DMS53 treated with DMSO at 0.1 percent for 48 hours (cell line): ENCODE measurements around the gene ZBTB42.

Experiments used
- DNase-seq: peaks from one replicate; lab custom pipeline; 2025; ENCODE audit not compliant: unreplicated experiment; lab: John Stamatoyannopoulos, UW

ZBTB42 gene

GRCh38 chr14:104794631-104794992, 6.3 kb upstream of the ZBTB42 start:
- DNase-seq = no peak

- no peak for DNase-seq
These were observed 5.7 kb upstream of the ZBTB42 start, which contains the start of gene AKT1 for GRCh38 chr14:104794993-104795780. Gene AKT1 (minus strand): TSS chr14:104795748. CDS start chr14:104792643, 3,105 bp downstream.

- DNase-seq = no peak
These were observed 4.9 kb upstream of the ZBTB42 start for GRCh38 chr14:104795781-104796686.

DNA sequence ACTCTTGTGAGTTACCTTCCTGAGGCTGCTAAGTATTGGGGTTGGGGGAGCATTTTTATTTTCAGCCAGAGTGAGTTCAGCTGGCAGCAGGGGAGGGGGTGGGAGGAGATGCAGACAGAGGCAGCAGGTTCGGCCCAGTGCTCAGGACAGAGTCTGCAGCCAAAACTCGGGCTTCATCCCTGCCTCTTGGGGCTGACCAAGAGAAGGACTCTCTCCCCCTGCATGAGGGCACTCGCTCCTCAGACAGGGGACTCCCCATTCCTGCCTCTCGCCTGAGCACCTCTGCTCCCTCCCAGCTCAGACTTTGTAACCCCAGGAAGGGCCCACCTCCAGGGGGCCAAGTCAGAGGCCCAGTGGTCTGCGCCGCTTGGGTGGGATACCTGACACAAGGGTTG, 4.2 kb upstream of the ZBTB42 start:
- DNase-seq = no peak

GRCh38 chr14:104797115-104798044, 3.5 kb upstream of the ZBTB42 start:
- DNase-seq = peak; percentile 56

GRCh38 chr14:104798300-104799243, 2.3 kb upstream of the ZBTB42 start:
- no peak for DNase-seq

DNA sequence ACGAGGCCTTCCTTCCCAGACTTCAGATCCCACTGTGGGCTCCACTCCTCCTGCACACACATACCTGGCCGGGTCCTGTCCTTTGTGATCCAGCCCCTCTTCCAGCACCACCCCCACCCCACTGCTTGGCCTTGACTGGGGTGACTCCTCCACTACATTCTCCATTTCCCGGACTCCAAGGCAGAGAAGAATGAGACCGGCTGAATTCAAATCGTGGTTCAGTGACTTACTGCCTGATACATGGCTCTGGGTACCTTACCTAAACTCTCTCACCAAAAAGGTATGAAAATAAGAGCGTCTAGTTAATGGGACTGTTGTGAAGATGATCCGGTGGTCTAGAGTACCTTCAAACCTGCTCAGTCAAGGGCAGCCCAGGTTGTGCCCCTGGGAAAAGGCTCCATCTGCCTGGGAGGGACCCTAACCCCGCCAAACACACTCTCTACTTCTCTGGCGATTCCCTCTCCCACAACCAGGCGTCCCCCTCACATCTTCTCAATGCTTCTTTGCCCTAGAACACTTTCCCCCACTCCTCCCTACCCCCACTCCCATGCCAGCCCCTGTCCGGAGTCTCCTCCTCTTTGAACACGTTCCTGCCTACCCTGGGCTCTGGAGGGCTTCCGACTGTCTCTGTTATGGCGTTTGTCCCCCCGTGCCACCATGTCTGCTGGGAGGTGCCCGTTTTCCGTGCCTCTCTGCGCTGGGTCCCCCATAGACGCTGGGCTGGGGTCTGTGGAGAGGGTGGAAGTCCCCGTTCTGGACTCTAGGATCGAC, 1.5 kb upstream of the ZBTB42 start:
- DNase-seq = no peak

- peak; percentile 25 for DNase-seq
These were observed 708 bp upstream of the ZBTB42 start for GRCh38 chr14:104800015-104800770.

DNA sequence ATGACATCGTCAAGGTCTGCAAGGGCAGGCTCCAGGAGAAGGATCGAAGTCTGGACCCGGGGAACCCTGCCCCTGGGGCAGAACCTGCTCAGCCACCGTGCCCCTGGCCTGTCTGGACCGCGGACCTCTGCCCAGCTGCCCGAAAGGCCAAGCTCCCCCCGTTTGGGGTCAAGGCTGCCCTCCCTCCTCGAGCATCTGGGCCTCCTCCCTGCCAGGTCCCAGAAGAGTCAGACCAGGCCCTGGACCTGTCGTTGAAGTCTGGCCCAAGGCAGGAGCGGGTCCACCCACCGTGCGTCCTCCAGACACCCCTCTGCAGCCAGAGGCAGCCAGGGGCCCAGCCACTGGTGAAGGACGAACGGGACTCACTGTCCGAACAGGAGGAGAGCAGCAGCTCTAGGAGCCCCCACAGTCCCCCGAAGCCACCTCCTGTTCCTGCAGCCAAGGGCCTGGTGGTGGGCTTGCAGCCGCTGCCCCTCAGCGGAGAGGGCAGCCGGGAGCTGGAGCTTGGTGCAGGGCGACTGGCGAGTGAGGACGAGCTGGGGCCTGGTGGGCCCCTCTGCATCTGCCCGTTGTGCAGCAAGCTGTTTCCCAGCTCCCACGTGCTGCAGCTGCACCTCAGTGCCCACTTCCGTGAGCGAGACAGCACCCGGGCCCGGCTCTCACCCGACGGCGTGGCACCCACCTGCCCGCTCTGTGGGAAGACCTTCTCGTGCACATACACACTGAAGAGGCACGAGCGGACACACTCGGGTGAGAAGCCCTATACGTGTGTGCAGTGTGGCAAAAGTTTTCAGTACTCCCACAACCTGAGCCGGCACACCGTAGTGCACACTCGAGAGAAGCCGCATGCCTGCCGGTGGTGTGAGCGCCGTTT, 856 bp downstream of the ZBTB42 start:
- DNase-seq = no peak

DNA sequence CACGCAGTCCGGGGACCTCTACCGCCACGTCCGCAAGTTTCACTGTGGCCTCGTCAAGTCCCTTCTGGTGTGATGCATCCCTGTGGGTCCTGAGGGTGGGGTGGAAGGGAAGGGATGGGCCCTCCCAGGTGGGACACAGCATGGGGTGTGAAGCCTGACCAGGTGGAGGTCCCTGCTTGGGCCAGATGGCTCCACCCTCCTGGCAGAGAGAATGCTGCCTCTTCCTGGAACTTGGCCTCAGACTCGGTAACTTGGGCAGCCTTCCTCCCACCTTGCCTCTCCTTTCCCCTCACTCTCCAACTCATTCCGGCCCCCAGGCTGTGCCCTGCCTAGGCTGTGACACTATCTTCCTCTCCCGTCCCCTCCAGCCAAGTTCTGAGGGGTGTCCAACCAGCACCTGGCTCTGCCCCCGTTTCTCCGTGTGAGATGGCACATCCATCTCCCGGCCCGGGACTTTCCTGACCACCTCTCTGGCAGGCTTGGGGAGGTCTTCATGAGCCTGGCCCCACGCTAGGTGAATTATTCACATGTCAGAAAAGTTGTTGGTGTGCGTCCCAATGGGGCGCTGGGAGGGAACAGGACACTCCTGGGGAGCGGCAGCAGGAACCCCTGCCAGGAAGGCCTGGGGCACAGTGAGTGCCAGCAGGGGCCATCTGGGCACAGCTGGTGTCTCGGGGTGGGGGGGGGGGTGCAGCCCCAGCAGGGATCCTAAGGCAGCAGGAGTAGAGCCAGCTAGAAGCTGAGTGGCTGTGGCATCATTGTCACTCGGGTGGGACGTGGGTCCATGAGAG, 1.7 kb downstream of the ZBTB42 start:
- DNase-seq = no peak

DNA sequence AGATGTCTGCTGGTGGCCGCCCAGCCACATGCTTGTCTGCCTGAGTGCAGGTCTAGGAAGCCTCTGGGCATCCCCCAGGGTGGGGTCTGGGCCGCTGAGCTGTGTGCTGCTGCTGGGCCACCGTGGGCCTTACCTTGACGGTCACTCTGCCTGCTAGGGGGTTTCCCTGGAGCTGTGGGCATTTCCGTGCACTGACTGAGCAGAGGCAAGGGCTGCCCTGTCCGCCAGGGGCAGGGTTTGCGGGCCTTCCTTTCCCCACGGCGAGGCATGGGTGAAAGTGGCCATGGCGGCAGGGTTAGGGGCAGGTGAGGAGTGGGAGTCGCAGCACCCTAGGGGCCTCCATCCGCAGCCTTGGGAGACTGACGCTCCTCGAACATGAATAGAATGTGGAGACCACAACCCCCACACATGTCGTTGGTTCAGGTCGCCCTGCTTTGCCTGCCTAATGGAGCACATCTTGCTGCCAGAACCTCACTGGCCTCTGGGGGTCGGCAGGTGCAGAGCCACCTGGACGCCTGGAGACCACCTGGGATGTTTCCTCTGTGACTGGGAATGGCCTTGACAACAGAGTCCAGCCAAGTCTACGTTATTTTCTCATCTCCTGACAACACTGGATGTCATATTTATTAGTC, 2.5 kb downstream of the ZBTB42 start:
- DNase-seq = no peak

GRCh38 chr14:104803912-104804410, 3.1 kb downstream of the ZBTB42 start:
- no peak for DNase-seq

DNA sequence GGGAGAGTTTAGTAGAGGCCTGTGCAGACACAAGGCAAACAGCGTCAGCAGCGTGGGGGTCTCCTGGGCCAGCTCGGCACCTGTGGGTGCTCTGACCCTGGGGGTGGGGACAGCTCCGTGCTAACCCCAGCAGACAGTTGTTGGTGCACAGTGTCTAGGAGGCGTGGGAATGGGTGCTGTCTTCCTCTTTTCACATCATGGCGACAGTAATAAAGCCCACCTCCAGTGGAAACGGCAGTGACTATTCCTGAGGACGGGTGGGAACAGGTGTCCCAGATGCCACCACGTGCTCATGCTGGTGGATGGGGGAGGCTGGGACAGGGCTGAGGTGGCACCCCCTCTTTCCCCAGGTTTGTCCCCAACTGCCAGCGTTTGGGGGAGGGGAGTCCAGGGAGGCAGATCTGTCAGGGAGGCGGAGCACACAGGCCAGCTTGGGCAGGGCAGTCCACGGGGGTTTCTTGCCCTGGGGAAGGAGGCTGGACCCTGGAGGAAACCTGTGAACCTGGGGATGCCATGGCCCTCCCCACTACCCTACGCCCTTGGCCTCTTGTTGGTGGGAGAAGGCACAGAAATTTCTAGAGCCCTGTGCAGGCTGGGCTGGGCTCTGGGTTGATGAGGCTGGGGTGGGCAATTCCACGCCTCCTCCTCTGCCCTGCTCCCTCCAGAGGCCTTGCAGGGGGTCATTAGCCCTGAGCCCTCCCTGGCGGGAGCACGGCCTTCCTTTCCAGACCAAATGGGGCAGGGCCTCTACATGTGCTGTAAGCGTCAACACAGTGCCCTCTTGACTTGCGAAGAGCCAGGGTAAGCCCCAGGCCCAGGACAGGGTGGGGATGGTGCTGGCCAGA, 3.8 kb downstream of the ZBTB42 start:
- DNase-seq = no peak

GRCh38 chr14:104805326-104805678, 4.4 kb downstream of the ZBTB42 start:
- DNase-seq = no peak

GRCh38 chr14:104805941-104806624, 5.2 kb downstream of the ZBTB42 start:
- no peak for DNase-seq
